ENCODE results near the gene RASSF1. TPM values are rescaled to one million over a fixed set of nuclear protein-coding genes. Genes with fewer than 3 reads are reported as not detected.

RASSF1 gene
- polyA plus RNA-seq, 1 donor from 2014 or later = 51.4 TPM

DNA sequence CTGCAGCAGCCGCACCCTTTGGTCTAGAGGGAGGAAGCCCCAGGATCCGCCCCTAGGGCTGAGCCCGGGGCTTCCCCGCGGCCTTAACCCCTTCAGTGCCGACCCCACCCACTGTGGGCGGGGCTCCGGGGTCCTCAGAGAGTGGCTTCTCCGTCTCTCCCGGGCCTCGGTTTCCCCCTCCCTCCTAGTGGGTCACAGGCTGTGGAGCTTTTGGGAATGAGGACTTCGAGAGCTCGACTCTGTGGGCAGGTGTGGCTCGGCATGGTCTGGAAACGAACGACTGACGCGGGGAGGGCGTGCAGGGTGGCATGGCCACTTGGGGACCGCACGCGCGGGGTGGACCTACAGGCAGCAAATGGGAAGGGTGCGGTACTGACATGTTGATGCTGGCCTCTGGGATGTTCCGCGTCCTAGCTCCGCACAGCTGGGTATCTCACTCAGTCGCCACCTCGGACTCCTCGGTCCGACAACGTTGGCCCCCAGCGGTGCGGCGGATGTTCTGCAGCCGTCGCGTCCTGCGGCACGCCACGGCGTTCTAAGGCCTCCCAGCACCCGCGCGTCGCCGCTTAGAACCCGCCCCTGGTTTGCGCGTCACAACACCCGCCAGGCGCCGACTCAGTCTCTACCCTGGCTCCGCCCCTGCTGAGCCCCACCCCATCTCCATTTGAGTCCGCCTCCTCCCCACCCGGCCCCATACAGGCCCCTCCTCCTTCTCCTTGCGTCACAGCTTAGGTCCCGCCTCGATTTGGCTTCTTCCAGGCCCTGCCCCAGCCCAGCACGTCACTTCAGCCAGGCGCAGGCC lies 41.6 kb downstream of the RASSF1 start, which contains the start of the genes HYAL3 and NAA80 (continued):
- TF ChIP-seq MXI1 (conservative IDR thresholded peaks at IDR 0.05; ENCODE audit: poor library complexity, severe bottlenecking) (peak; percentile 90), EP300 (conservative IDR thresholded peaks at IDR 0.05; ENCODE audit: poor library complexity, severe bottlenecking) (no peak)

DNA sequence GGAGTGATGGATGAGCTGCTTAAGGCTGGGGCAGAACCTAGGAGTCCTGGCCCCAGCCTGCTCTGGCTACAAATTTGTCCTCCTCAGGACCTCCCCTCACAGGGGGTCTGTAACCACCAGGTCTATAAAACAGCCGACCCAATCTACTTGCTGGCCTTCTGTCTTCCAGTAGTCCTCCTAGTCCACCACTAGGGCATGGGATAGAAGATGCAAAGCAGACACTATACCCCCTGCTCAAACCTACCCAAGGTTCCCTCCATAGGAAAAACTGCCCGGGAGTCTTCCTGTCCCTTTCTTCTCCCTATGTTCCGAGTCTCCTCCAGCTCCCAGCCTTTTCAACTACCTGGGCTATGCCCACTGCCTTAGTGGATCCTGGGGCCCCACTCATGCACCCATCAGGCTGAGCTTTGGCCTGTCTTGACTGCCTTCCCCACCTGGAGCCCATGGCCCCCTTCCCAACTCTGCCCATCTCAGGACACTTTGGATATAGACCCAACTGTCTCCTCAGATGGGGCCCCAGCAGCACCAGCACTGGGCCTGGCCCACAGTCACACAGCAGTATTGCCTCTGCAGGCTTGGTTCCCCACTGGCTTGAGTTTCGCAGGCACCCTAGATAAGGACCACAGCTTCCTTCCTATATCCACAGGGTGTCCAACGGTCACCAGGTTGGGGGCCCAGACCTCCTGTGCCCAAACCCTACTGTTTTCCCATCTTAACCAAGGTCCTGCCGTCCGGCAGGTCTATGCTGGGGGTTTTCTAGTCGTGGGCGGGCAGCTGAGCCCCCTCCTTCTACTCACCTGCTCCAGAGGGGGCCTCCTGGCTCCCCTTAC lies 42.5 kb downstream of the RASSF1 start:
- Histone ChIP-seq H3K36me3 (ENCODE audit: insufficient read depth, low read length) (no peaks in the 10 kb centered on the region), H3K27me3 (ENCODE audit: insufficient read depth, low read depth, low read length) (no peaks in the 10 kb centered on the region), H3K9me2 (ENCODE audit: insufficient read depth, low read length) (no peaks in the 10 kb centered on the region), H4K20me1 (ENCODE audit: insufficient read depth) (no peaks in the 10 kb centered on the region), H3K79me2 (replicated peaks; ENCODE audit: insufficient read depth, low read length) (no peaks in the 10 kb centered on the region), H3F3A (ENCODE audit: insufficient read depth, low read length, poor library complexity, severe bottlenecking) (no peaks in the 10 kb centered on the region), H3K4me3 (ENCODE audit: low read length) (peak overlapping the region; percentile 78), H3K27ac (ENCODE audit: low read length) (peak overlapping the region; percentile 68), H3K9ac (ENCODE audit: low read length) (peak overlapping the region; percentile 86), H2AFZ (ENCODE audit: low read depth, low read length) (no peak overlapping the region), H3K4me2 (ENCODE audit: low read length) (peak overlapping the region; percentile 80), H3K9me3 (ENCODE audit: low read length) (no peaks in the 10 kb centered on the region)
- no peak for TF ChIP-seq EP300 (conservative IDR thresholded peaks at IDR 0.05; ENCODE audit: poor library complexity, severe bottlenecking)
- TF ChIP-seq, protein P1, sequence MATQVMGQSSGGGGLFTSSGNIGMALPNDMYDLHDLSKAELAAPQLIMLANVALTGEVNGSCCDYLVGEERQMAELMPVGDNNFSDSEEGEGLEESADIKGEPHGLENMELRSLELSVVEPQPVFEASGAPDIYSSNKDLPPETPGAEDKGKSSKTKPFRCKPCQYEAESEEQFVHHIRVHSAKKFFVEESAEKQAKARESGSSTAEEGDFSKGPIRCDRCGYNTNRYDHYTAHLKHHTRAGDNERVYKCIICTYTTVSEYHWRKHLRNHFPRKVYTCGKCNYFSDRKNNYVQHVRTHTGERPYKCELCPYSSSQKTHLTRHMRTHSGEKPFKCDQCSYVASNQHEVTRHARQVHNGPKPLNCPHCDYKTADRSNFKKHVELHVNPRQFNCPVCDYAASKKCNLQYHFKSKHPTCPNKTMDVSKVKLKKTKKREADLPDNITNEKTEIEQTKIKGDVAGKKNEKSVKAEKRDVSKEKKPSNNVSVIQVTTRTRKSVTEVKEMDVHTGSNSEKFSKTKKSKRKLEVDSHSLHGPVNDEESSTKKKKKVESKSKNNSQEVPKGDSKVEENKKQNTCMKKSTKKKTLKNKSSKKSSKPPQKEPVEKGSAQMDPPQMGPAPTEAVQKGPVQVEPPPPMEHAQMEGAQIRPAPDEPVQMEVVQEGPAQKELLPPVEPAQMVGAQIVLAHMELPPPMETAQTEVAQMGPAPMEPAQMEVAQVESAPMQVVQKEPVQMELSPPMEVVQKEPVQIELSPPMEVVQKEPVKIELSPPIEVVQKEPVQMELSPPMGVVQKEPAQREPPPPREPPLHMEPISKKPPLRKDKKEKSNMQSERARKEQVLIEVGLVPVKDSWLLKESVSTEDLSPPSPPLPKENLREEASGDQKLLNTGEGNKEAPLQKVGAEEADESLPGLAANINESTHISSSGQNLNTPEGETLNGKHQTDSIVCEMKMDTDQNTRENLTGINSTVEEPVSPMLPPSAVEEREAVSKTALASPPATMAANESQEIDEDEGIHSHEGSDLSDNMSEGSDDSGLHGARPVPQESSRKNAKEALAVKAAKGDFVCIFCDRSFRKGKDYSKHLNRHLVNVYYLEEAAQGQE (IDR thresholded peaks at IDR 0.05; ENCODE audit: borderline replicate concordance) = no peak
- TF ChIP-seq EZH2 (IDR thresholded peaks at IDR 0.05; ENCODE audit: borderline replicate concordance, insufficient read depth, low read length, poor library complexity, severe bottlenecking) = no peak
- TF ChIP-seq RAD21 (conservative IDR thresholded peaks at IDR 0.05) = no peak
- no peak for TF ChIP-seq MXI1 (conservative IDR thresholded peaks at IDR 0.05; ENCODE audit: poor library complexity, severe bottlenecking)
- no peak for TF ChIP-seq TAF1 (IDR thresholded peaks at IDR 0.05; ENCODE audit: low read depth)
- TF ChIP-seq, protein P2, sequence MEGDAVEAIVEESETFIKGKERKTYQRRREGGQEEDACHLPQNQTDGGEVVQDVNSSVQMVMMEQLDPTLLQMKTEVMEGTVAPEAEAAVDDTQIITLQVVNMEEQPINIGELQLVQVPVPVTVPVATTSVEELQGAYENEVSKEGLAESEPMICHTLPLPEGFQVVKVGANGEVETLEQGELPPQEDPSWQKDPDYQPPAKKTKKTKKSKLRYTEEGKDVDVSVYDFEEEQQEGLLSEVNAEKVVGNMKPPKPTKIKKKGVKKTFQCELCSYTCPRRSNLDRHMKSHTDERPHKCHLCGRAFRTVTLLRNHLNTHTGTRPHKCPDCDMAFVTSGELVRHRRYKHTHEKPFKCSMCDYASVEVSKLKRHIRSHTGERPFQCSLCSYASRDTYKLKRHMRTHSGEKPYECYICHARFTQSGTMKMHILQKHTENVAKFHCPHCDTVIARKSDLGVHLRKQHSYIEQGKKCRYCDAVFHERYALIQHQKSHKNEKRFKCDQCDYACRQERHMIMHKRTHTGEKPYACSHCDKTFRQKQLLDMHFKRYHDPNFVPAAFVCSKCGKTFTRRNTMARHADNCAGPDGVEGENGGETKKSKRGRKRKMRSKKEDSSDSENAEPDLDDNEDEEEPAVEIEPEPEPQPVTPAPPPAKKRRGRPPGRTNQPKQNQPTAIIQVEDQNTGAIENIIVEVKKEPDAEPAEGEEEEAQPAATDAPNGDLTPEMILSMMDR (IDR thresholded peaks at IDR 0.05; ENCODE audit: poor library complexity, severe bottlenecking) = no peak
- TF ChIP-seq POLR2AphosphoS5 (IDR thresholded peaks at IDR 0.05) = no peak
- TF ChIP-seq SMC3 (conservative IDR thresholded peaks at IDR 0.05; ENCODE audit: poor library complexity) = no peak
